Activated CD4-positive, CD25-positive, alpha-beta regulatory T cell (primary cell): ENCODE results near the gene ANXA3.

Experiments used
- DNase-seq, 4 experiments: peaks; one replicate each; lab custom pipeline; 2025; lab: John Stamatoyannopoulos, UW

The ANXA3 gene

GRCh38 chr4:78611215-78611558, 59.6 kb downstream of the ANXA3 start:
- no peak for DNase-seq

DNA sequence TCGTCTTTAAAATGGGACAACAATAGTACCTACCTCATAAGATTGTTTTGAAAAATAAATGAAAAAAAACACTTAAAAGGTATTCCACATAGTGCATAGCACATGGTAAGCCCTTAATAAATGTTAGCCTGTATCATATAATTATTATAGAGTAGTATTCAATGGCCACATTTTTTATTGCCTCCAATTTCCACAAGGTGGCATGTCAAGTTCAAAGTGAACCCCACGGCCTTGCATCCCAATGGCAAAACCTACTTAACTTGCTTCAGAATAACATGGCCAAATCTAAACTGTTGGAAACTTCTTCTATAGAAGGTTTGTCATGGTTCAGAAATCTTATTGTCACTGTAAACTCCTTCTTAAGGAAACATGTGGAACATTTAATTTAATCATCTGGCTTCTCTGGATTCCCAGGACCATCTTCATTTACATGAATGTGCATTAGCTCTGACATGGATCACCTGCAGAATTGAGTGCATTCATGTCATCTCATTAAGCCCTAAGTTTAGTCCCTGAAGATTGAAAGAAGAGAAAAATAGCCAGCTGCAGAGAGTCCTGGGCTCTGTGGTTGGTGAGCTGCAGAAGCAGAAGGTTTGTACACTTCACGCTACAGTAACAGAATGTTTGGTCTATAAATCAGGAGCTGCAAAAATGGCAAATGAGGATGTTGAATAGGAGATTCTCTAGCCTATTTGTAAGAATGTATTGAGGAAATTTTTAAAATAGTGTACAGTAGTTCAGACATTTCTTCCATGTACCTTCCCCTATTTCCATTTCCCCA, 61.0 kb downstream of the ANXA3 start:
- no peak for DNase-seq

DNA sequence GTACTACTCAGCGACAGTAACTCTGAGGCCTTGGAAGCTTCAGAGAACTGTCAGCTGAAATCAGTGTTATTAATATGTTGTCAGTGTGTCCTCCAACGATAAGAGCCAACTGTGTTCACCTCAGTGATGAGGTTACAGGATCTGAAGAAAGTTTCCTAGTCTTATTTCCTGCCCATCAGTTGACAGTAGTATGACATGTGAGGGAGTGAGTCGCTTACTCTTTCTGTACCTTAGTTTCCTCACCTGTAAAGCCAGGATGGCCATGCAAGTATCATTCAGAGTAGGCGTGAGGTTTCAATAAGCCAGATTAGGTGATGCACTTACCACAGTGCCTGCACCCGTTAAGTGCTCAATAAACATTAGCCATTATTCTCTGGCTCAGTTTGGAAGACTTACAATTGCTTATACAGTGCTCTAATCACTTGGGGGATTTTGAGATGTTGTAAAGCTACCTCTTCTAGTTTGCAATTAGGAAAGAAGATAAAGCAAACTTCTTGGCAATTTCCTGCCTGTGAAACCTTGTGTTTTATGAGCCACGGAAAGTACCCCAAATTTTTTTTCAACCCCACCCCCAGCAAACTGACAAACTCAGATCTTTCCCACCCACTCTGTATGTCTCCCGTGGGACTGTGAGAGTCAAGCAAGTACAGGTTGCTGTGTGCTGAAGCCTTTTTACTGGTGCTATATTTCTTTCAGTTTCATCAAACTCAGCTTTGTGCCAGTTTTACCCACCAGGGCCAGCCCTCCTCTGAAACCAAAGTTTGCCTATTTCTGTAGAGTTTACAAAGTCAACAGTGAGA, 62.2 kb downstream of the ANXA3 start:
- DNase-seq, result no peak

DNA sequence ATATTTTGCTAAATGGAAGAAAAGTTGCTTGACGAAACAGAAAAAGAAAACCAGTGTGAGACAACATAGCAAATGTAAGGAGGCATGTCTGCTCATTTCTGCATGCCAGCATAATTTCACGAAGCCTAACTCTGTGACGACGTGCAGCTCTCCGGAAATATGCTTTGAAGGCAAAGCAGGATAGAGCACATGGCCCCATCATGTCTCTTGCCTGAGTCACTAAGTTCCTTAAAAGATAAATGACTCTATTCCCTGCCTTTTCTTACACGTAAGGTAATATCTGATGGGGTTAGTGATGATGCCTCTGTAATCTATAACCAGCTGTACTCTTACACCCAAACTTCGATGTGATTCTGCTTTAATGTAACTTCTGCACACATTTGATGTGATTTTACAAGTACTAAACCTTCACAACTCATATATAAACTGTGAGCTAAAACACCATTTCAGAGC, 64.5 kb downstream of the ANXA3 start:
- no peak for DNase-seq

DNA sequence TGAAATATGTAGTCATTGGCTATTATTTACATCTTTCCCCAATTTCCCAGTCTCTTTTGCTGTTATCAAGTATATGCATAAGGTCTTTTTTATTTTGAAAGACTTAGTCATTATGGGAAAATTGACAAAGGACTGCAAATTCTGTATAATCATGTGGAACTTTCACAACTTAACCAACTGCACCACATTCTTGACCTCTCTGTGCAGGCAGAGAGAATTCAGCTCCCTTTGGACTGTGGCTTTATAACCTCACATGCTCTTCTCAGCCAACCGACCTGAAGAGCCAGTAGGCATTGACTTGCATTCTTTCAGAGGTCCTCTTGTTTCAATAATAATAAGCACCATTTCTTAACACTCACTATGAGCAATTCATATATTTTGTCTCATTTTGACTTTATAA, 66.9 kb downstream of the ANXA3 start:
- DNase-seq, result no peak

DNA sequence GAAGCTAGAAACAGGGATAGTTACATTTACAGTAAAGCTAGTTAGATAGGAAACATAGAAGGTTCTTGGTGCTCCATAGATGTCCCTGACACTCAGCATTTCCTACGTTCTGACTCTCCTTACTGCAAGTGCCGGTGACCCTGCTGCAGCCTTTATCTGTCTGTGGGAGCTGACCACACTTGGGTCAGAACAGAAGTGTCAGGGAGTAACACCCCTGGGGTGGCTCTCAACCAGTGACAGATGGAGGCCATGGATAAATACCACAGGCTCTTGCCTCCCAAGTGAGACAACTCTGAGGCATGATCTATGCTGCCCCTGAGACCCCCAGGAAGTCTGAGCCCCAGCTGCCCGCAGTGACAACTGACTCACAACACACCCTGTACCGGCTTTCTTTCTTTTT, 69.8 kb downstream of the ANXA3 start:
- DNase-seq, result no peak

DNA sequence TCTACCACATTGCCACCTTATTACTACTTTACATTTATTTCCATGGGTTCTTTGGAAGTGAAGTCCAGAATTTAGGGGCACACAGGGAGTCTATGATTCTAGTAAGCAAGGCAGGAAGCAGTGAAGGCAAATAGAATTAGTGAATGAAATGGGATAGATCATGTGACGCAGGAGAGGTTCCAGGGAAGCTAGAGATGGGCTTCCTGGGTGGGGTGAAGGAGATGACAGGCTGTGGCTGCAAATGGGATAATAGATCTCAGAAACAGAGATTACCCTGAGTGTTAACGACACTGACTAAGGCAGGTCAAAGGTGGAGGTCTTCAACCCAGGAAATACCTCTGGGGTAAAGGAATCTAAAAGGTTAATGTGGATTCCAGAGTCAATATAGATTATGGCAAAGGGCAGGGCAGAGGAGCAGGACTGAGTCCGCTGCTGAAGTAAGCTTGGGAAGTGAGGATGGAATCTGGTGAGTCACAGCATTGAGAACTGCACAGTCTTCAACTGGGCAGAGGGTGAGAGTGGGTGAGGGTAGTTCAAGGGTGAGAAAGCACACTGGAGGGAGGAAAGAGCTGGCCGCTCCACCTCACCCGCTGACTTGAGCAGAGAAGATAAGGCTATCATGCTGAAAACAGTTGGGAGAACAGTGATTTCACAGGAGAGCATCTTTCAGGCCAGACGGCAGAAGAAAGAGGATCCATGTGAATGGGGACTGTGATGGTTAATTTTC, 70.8 kb downstream of the ANXA3 start:
- DNase-seq, result no peak

DNA sequence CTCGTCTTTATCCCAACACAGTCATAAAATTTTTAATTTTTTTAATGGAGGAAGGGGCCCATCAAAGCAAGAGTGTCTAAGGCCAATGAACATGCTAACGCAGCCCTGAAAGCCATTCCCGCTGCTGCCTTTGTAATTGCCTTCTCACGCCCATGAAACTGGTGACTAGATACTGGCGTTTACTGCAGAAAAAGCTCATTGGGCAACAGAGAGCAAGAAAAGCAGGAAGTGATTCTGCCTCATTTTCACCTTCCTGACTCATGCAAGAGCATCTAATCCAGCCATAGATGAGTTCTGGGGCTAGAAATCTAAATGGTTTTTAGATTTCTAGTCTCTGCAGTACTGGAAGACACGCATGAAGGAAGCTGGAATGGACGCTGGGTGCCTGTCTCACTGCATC, 72.5 kb downstream of the ANXA3 start:
- no peak for DNase-seq

- DNase-seq, result no peak
These were observed 73.5 kb downstream of the ANXA3 start for GRCh38 chr4:78625073-78625472.

DNA sequence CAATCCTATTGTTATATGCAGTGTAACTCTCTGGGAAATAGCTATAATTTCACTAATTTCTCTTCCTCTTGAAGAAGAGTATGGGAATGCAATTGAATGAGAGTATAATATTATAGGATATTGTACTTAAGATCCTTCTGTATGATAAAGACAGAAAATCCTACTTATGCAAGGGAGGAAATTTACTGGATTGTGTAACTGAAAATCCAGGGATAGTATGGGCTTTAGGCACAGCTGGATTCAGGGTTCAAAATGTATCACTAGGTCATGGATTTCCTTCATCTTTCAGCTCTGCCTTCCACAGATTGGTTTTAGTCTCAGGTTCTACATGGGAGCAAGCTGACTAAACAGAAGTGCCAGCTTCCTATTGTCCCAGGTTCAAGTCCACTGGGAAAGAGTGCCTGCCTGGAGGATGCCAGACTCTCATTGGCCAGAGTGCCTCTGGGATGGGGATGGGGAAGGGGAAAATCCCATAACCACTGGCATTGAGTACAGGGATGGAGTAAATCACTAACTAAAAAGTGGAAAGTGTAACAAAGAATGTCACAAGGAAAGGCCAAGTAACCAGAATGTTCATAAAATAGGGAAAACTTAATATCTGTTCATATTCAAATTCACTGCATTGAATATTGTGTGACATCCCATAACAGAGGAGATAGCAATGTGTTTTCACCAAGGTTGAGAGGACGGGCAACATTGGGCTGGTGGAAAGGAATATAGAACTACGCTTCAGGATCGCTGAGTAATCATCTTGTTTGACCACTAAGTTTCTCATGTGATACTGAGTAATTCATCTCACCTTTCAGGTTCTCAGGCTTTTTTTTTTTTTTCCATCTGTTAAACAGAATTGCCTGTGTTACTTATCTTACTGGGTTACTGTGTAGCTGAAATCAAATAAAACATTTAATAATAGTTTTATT, 75.7 kb downstream of the ANXA3 start:
- no peak for DNase-seq

- no peak for DNase-seq
These were observed 76.6 kb downstream of the ANXA3 start for GRCh38 chr4:78627966-78628678.

DNA sequence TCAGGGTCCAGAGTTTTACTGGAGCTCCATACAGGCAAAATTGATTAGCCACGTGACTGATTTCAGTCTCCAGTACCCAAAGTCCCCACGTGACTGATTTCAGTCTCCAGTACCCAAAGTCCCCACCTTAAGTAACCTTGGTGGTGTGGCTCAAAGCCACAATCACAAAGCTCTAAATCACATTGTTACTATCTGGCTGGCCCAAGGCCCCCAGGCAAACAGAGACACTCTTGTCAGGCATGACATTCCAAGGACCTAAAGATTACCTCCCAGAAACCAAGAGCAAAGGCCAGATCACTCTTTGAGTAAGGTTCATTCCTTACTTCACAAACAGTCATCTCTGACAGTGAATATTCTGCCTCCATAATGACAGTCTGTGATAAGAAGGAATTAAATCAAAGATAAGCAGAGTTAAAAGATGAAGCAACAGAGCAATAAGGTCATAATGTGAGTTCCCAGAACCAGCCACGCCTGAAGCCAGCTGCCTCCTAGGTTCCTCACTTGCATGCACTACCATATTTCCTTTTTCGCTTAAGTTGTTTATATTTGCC, 78.5 kb downstream of the ANXA3 start:
- DNase-seq, result no peak

GRCh38 chr4:78630615-78631014, 79.0 kb downstream of the ANXA3 start:
- no peak for DNase-seq

DNA sequence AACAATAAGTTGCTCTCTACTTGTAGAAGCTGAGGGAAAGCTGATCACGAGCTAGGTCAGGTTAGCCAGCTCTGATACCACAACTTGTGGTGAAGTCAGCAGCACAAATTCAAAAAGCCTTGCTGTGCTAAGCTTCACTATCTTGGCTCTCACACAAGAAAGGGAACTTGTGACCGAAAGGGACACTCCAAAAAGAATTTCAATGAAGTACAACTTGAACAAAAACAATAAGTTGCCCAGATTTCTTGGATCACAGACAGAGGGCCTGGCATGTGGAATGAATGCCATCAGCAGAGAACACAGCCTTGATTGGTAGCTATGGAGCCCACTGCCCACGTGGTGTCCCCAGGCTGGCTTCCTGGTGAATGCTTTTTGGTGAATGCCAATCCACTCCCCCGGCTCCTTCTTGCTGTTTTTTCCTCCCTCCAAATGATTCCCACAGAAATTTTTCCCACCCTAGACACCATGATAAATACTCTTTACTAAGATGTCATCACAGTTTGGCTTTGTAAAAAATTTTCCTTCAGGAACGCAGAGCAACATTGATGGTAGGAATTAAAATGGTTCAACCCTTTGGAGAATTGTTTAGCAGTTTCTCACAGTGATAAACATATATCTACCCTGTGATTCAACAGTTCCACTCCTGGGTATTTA, 82.6 kb downstream of the ANXA3 start:
- no peak for DNase-seq

DNA sequence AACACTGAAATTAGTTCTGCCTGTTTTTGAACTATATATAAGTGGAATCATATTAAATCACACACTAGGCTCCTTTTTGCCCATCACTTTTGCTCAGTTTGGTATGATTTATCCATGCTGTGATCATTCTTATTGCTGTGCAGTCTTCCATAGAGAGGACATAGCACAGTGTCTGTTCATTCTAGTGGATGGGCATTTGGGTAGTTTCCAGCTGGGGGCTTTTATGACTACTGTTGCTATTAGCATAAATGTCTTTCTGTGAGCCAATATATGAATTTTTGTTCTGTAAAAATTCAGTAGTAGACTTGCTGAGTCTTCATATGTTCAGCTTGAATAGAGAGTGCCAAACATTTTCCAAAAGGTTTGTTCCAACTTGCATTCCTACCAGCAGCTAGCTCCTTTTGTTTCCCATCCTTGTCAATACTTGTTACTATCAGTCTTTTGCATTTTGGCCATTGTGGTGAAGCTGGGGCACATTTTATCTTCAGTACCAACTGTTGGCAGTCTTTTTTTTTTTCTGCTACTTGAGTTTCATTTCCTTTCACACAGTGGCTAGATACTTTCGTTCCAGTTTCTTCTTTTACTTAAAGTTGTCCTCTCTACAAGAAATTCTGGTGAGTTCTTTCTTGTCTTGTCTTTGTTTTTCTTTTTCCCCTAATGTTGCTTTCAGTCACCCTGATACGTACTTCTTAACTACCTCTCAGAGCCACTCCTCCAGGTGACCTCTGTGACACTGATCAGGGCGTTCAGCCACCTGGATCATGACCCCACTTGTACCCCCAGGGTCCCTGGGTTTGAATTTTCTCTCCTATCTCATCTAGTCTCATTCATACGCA, 87.0 kb downstream of the ANXA3 start:
- no peak for DNase-seq

- DNase-seq, result no peak
These were observed 89.1 kb downstream of the ANXA3 start for GRCh38 chr4:78640714-78641113.

GRCh38 chr4:78642934-78643333, 91.4 kb downstream of the ANXA3 start:
- DNase-seq, result no peak

DNA sequence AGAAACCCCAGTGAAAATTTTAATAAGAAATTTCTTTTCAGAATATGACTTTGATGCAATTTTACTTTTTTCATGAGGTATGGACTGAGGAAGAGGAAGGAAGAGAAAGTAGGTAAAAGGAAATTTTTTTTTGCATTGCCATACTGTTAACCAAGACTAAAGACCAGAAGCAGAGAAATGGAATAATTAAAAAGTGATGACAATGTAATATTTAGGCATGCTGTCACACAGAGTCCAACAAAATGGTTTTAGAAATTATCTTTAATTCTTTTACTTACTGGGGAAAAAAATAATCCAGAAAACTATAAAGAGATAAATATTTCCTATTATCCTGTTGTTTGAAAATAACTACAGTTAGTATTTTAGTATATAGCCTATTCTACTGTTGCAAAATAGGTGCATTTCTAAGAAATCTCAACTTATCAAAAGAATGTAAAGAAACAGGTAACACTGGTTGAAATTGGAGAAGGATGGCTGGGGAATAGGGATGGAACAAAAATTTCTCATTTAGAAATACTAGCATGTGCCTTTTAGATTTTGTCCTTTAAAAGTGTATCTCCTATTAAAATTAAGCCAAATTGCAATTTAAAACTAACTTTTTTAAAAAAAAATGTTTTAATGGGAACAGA, 92.6 kb downstream of the ANXA3 start:
- DNase-seq, result no peak
